AG09309 (cell line): Measurements from ENCODE around the gene ATG4A.

ENCODE experiments used
- DNase-seq: peaks from one replicate; pipeline ENCODE4 v3.0.0-alpha.2; 2010; ENCODE audit warnings: low read depth
- H3K4me3 ChIP-seq: 2 replicates; pipeline ENCODE4 v1.5.1; 2011; ENCODE audit warnings: mild to moderate bottlenecking, low read depth, low read length, moderate library complexity; ENCODE audit not compliant: control insufficient read depth
- CTCF ChIP-seq: IDR thresholded peaks from 2 replicates; pipeline ENCODE4 v1.5.1; 2011; ENCODE audit warnings: mild to moderate bottlenecking, low read depth, low read length, inconsistent platforms; ENCODE audit not compliant: insufficient read depth, control insufficient read depth; ENCODE audit errors: missing control alignments

The ATG4A gene

DNA sequence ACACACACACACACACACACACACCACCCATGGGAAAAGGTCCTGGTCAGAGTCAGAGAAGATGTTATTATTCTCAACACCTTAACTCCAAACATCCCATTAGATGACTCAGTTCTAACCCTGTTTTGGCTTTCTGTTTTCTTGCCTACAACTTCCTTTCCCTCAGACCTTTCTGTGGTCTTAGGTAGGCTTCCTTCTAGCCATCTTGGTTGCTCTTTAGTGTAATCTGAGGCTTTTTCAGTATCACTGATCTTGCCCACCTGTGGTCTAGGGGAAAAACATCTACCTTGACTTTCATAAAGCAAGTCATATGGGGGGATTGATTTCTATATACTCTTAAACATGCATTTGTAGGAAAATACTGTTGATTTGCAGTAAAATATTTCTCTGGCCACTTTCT is 56.9 kb downstream of the ATG4A start:
- DNase-seq: no peak
- no peak for TF ChIP-seq CTCF

DNA sequence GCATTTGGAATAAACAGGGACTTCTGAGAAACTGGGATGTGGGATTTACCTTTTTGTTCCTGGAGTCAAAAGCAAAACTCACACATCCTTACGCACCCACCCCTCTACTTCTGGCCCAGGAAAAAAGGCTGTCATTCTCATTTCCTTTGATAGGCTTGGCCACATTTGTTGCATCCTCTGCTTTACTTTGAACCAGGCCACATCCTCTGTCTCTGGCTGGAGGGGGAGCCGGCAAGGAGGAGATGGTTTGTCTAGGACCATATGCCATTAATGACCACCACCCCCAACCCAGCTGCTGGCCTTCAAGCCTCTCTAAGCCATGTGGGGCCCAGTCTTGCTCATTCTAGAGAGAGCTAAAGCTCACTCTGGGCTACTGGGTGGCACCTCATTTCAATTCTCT is 64.5 kb downstream of the ATG4A start:
- TF ChIP-seq CTCF: no peak
- no peak overlapping the region for H3K4me3 ChIP-seq
- DNase-seq: no peak

More for the DNA sequence above, 56.9 kb downstream of the ATG4A start:
- H3K4me3 ChIP-seq: no peak overlapping the region

DNA sequence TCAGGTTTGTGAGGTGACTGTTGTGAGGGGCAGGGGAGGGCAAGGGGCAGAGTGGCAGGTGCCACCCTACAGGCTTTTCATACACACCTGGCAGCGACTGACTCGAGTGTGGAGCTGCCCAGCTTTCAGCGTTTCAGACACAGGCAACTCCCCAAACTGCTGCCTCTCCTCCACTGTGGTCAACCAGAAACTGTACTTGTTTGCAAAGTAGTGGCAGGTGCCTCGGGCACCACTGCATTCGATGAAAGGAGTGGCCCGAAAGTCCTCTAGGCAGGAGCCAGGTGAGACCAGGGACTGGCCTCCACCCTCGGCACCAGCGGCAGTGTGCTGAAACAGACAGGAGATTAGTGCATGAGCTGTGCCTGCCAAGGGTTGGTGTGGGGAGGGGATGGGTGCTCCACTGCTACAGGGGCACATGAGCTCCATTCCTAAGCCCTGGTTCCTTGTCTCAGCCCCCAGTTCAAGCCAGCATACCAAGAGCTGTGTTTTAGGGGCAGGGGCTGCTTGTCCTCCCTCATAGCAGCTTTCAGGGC is 65.4 kb downstream of the ATG4A start:
- no peak for TF ChIP-seq CTCF
- no peak for DNase-seq
- no peak overlapping the region for H3K4me3 ChIP-seq

DNA sequence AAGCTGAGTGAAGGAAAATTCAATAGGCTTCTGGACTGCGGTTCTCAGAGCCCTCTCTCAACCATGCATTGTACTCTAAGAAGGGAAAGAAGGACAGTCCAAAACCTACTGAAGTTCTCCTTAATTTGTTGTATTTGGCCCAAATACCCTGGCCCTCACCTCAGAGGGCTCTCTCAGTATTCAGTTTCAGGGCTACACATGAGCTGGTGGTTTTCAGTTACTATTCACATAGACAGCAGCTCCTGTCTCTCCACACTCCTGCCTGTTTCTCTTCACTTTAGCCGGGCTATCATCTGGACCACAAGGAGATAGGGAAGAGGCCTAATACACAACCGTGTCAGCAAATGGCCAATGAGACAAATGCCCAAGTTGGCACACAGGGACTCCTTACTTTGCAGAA is 66.0 kb downstream of the ATG4A start:
- no peak for DNase-seq
- no peak for TF ChIP-seq CTCF
- no peak overlapping the region for H3K4me3 ChIP-seq

DNA sequence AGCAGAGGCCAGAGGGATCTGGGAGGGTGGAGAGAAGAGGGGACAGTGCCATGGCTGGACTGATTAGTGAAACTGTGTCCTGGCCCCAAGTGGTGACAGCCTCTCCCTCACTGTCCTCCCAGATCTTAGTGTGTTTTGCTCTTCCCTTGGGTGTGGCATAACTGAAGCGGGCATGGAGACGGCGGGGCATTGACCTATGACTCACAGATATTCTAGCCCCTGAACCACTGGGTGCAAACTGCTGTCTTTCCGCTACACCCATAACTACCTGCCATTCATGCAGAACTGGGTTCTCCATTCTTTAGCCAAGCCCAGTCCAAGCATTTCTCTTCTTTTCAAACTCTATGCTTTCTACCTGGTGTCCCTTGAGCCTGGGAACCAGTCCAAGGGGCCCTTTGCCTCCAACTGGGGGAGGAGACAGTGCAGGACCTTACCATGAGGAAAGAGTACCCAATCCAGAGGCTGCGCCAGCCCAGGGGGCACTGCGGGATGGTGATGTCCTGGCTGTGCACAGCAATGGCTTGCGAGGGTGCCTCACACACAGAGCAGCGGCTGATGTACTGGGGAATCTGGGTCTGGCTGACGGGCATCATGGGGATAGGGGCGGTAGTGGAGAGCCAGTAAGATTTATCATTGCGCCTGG is 67.6 kb downstream of the ATG4A start:
- TF ChIP-seq CTCF: no peak
- DNase-seq: no peak
- H3K4me3 ChIP-seq: no peak overlapping the region

DNA sequence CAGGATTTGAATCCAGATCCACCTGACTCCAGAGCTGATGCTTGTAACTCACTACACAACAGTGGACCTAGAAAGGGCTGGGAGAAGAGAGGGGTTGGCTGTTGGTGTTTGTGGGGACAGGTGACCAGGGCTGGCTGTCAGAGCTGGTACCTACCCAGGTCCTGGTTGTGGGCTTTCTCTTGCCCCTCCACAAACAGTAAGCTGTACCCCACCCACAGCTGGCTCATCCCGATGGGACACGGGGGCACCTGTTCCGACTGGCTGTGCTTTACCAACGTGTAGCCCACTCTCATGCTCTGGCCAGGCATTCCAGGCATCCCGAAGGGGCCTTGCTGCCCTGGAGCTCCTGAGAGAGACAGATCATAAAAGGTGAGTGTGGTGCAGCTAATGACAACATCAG is 68.7 kb downstream of the ATG4A start:
- no peak for DNase-seq
- no peak for TF ChIP-seq CTCF

More for the DNA sequence above, 68.7 kb downstream of the ATG4A start:
- no peak overlapping the region for H3K4me3 ChIP-seq
